Measurements from ENCODE around the gene GAB4.
A peak's percentile ranks its signal among the peaks of the same experiment; 100 is the strongest.
"Not testable (repeated sequence)": the region's sequence is repeated elsewhere in the genome, so short reads cannot be mapped to it uniquely, and the experiment has no call there.

GAB4 gene

DNA sequence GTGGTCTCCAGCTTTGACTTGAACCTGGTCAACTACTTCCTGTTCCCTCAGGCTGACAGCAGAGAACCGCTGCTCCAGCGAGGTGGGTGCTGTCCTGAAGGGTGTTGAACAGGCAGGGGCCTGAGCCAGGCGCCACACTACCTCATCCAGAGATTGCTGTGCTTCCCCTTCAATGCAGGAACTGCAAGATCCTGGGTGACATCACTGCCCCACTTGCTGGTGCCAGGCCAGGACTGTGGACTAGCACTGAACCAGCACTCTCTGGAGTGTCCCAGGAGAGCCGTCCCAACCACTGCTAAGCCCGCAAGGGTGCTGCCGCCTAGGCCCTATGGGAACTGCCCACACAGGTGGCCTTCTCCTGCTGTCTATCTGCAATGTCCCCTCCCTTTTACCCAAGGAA, 51.7 kb downstream of the GAB4 start:
- no peak for DNase-seq

DNA sequence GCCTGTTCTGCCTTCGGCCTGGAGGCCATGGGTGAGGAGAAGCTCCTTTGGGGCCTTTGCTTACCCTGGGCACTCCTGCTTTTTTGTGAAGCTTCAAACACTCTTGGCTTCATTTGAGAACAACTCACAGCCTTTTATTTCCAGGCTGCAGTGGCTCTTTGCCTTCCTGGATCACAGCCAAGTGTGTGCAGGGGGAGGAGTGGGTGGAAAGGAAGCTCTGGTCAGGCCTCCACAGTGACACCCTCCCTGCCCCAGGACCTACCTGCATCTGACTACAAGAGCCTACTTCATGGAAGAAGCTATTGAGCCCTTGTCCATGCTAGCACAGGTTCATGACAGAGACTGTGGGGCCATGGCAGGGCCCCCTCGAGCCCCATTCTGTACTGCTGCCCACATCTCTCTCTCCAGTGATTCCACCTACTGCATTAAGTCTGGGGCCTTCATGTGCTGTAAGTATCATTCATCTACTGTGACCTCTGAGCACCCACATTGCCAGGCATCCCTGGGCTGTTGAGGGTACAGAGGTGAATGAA, 52.3 kb downstream of the GAB4 start:
- DNase-seq = no peak

DNA sequence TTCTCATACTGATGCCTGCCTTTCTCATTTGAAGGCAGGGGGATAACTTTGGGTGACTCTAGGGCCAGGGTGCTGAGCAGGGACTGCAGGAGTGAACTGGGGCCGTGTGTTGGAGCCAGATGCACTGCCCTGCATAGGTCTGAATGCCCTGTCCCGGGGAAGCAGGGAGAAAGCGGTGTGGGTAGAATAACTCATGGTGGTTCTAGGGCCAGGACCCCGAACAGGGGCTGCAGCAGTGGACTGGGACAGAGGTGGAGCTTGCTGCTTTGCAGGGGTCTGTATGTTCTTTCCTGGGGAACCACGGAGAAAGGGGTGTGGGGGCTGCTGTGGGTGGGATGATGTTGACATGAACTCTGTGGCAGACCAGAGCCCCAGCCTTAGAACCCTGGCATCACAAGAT, 52.9 kb downstream of the GAB4 start:
- DNase-seq = no peak

DNA sequence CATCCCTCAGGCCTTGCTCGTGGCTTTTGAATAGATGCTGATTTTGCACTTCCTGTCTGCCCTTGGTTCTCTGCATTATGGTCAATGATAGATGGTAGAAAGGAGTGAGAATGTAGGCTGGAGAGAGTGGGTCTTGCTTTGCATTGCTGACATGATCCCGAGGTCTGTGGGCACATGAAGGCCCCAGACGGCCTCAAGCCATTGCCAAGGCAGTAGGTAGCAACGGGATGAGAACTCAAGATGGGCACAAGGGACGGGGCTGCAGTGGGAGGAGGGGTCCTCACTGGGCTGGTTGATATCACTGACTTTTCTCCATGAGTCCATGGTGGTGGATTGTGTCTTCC, 54.0 kb downstream of the GAB4 start:
- no peak for DNase-seq

DNA sequence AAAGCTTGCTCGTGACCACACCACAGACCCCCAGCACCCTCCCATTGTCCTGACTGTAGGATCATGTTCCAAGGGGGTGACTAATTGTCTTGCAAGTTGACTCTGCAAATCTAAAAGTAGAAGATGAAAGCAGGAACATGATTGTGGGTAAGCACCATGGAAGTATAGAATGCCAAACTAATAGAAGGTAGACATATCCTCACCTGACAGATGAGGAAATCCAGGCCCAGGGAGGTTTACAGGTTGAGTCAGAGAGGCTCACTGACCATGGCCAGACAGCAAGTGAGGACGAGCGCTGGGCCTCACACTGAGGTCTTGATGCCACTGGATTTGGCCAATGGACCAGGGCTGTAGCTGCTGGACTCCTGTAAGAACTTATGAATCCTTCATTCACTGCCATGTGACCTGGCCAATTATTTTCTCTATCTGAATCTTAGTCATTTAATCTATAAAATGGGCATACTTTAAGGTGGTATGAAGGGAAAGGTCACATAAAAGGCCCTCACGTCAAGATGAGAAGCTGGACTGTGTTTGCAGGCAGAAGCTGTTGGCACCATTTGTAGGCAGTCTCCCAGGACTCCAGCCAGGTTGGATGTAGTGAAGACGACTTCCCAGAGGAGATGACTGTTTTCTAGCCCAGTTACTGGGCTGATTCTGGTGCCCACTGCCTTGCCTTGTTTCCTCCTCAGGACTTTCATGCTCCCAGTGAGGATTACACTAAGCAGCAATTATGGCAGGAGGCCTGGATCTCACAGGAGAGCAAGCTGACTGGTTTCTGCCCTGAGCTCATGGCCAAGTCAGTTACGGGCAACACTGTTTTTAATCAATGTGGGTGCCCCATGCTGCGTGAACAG, 54.6 kb downstream of the GAB4 start:
- DNase-seq = no peak

DNA sequence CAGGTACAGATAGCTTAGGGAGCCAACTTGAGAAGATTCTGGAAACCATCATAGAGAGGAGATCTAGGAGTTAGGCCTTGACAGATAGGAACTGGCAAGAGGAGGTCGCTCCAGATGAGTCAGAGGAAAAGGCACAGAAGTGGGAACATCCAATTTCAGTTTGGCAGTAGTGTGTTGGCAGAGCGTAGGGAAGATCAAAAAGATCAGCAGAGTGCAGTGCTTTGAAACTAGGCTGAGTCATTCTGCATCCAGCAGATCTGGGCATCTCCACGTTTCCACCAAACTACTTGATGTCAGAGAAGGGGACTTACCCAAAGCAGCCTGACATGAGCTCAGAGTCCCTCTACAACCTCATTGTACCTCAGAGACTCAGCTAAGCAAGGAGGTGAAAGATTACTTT, 58.5 kb downstream of the GAB4 start:
- DNase-seq = no peak

DNA sequence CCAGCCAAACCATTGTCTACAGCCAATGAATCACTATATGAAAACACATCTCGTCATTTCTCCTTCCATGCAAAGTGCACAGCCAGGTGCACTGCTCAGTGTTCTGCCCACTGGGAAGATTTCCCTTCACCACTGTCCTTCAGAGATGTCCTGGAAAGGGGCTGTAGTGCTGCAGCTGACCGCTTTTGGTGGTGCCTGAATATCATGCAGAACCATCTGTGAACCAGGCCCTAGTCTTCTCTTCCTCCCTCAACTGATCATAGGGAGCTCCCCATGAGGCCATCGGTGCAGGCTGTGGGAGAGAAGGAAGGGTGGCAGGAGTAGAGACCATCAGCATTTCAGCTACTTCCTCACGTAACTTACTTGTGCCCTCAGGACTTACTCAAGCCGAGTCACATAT, 70.2 kb downstream of the GAB4 start:
- DNase-seq = no peak

DNA sequence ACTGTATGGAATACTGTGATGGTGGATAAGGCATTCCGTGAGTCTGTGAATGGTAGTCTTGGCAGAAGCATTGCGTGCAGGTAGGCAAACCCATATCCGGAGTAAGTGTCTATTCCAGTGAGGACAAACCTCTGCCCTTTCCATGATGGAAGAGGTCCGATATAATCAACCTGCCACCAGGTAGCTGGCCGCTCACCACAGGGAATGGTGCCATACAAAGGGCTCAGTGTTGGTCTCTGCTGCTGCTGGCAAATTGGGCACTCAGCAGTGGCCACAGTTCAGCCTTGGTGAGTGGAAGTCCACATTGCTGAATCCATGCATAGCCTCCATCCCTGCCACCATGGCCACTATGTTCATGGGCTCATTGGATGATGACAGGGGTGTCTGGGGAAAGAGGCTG, 70.8 kb downstream of the GAB4 start:
- DNase-seq = not testable (repeated sequence)

DNA sequence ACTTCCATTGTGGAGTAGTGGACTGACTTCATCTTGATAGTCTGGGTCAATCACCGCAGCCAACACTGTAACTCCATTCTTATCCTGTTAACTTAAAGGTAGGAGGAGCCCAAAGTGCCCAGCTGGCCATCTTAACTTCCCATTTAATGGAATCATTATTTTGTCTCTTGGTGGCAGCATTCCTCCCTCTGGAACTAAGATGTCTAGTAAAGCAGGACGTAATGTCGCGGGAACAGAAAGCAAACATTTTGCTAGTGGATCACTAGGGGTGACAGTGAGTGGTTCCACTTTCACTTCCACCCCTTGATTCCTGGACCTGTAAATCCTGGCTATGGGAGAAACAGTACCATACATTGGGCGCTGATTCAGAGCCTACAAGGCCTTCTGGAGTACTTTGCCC, 71.4 kb downstream of the GAB4 start:
- no peak for DNase-seq

DNA sequence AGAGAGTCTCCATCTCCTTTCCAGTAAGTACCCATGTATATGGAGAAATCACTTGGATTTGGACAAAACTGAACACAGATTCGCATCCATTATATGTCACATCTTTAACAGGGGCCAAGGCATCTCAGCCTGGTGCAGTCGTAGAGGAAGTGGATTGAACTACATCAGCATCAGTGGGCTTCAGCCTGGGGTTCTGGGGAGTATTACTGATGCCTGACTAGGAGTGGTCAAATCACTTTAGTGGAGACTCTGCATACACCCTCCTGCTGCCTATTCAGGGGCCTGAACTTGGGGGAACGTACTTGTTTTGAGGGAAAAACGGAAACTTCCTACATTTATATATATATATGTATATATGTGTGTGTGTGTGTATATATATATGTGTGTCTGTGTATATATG, 72.8 kb downstream of the GAB4 start:
- DNase-seq = no peak

DNA sequence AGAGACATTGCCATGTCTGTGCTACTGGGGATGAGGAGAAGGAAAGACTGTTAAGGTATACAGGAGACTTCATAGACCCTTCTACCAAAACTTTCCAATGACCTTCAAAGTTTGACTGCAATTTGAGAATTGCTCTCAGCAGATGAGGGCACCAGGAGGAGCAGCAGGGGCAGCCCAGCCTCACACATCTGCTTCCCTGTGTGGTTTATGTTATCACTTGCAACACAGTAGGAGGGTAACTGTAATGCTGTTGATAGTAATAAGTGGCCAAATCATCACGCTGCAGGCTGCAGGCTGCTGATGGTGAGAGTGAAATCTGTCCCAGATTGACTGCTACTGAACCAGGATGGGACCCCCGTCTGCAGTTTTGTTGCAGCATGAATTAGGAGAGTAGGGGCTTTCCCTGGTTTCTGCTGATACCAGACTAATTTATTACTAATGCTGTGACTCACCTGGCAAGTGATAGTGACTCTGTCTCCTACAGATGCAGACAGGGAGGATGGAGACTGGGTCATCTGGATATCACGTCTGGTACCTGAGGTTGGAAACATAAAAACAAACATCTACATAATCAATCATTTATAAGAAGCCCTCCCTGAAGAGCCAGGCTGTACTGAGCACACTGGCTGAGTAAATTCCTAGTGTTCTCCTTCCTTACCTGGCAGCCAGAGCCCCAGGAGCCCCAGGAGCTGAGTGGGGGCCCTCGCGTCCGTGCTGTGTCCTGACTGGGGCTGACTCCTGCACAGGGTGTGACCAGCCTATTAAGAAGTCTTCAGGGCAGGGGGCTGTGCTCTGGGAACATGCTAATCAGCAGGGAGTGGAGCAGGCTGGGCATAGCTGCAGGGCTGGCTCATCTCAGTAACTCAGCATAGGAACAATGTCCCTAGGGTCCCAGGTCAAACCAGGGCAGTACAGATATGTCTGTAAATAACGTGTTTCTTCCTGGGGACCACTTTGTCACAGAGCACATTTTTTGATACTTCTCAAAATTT, 74.4 kb downstream of the GAB4 start:
- DNase-seq = no peak

DNA sequence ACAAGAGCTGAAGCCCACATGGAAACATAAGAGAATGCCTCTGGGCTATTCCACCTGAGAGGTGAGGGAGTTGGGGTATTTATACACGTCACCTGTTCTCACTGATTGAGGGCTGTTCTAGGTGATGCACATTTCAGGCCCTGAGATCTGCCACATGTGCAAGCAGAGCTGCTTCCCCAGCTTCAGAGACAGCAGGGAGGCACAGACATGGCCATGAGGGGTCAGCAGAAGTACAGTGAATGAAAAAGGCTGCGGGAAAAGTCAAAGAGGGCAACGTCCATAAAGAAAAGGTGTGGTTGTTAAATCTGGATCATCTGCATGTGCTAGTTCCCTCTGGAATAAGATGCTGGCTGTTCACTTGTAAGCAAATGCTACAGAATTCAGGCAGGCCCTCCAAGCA, 75.4 kb downstream of the GAB4 start:
- DNase-seq = no peak

DNA sequence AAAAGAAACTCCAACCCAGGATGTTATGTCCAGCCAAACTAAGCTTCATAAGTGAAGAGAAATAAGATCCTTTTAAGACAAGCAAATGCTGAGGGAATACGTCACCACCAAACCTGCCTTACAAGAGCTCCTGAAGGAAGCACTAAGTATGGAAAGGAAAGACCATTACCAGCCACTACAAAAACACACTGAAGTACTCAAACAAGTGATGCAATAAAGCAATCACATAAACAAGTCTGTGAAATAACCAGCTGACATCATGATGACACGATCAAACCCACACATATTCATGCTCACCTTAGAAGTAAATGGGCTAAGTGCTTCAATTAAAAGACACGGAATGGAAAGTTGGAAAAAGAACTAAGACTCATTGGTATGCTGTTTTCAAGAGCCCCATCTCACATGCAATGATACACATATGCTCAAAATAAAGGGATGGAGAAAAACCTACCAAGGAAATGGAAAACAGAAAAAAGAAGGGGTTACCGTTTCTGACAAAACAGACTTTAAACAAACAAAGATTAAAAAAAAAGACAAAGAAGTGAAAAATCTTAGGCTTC, 82.5 kb downstream of the GAB4 start:
- DNase-seq = no peak

DNA sequence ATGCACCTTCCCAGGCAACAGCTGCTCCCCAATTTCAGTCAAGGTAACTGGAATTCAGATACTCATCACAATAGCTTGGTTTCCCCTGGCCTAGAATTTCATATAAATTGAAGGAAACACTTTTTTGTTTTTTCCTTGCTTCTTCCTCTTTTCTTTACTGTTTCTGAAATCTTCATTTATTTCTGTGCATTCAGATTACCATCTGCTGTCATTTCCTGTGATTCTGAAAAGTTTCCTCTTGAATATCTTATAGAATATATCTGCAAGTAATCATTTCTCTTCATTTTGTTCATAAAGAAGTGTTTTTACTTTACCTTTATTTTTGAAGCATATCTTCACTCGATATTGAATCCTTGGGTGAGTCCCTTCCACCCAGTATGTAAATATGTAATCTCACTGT, 85.3 kb downstream of the GAB4 start:
- no peak for DNase-seq

DNA sequence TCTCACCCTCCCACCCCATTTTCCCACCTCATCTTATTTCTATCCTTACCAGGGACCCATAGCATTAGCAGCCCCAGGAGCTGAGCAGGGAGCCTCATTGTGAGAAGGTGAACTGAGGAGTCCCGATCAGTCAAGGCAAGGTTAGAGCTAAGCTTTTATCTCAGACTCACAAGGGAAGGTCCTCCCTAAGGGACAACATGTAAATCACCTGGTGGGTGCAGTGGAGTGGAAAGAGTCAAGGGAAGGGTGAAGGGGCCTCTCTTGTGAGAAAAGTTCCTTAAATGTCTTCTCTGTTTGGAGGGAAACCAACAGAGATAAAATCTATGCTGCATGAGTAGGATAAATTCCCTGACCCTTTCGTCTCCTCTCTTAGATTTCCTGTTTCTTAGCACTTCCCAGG, 85.9 kb downstream of the GAB4 start:
- DNase-seq = no peak

DNA sequence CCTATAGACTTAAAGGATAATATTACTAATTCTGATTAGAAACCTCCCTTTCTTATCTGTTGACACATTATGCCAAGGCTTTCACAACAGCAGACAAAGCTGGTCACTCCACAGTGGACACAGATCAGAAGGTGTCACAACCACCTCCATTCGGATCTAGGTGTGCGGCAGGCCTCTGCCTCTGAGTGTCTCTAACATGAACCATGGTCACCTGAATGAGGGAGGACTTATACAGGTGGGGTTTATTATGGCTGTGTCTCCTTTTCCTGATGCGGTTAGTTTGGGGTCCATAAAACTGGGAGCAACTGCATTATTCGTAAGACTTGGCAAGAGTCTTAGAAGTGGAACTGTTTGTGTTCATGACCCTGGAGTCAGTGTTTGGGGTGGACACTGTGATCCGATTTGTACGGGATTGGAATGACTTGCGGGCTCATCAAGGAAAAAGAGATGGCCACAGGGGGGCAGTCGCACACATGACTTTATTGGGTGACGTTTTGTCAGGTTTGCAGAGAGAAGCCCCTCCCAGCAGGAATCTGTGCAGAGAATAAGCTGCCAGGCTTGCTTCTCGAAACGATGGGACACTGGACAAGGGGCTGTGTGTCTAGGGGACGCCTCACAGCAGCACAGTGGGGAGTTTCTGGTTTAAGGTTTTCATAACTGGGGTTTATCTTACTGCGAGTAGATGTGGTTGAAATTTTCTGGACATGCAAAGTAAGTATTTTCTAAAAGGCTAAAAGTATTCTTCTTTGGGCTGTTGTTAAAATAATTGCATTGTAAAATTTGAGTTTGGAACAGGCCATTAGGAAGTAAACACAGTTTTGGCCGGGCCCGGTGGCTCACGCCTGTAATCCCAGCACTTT, 90.6 kb downstream of the GAB4 start:
- DNase-seq = peak; percentile 26 to 51

DNA sequence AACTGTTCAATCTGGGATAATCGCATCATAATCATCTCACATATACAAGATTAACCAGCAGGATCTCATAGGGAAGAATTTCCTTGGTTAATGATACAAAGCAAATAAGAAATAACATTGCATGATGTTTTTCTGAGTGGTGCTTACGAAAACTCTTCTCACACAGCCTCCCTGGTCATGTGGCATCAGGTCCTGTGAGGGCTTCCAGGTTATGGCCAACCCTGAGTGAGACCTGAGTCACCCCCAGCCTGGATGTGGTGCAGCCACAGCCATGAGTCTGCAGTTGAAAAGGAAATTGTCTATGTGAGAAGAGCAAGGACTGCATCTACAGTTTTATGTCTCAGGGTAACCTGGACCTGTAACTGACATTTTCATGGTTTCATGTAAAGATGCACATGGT, 92.3 kb downstream of the GAB4 start:
- no peak for DNase-seq

DNA sequence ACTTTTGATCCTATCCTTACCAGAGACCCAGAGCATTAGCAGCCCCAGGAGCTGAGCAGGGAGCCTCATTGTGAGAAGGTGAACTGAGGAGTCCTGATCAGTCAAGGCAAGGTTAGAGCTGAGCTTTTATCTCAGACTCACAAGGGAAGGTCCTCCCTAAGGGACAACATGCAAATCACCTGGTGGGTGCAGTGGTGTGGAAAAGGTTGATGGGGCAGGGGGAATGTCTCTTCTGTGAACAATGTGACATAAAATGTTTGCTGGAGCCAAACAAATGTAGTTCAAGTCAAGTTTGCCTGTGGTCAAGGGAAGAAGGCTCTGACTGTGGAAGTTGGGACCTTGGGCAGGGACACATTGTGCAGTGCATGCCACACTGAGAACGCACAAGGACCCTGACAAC, 93.1 kb downstream of the GAB4 start:
- not testable (repeated sequence) for DNase-seq

DNA sequence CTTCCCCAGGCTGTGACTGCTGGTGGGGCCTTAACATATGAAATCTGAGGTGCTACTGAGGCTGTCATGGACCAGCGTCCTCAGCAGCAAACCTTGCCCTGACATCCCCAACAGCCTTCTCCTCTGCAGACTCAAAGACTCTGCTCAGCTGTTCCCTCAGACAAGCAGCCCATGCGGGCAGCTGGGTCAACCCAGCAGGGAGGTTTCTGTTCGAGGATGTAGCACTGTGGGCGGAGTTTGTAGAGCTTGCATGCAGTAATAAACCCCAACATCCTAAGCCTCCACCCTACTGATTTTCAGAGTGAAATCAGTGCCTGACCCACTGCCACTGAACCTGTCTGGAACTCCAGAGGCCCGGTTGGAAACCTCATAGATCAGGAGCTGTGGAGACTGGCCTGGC, 94.0 kb downstream of the GAB4 start:
- no peak for DNase-seq

DNA sequence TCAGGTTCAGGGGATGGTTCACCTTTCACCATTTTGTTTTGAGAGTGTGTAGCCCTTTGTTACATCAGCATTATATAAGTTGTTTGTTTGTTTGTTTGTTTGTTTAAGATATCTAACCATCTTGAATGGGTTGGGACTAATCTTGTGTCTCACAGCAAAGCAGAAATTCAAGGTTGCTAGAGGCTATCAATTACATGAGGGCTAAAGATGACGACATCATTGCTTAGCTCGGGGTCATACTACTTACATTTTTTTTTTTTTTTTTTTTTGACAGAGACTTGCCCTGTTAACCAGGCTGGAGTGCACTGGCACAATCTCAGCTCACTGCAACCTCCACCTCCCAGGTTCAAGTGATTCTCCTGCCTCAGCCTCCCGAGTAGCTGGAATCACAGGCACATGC, 95.7 kb downstream of the GAB4 start:
- DNase-seq = no peak

Measured in AML-193 (cell line).